Adipocyte (in vitro differentiated cells): ENCODE data around the gene E4F1.
A peak's percentile ranks its signal among the peaks of the same experiment; 100 is the strongest.

ENCODE experiments used
- DNase-seq: peaks from one replicate; pipeline ENCODE4 v3.0.0-alpha.2; 2015; ENCODE audit warnings: low read depth
- H3K27me3 ChIP-seq: replicated peaks from 2 replicates; pipeline ENCODE4 v1.7.0; 2013; ENCODE audit warnings: mild to moderate bottlenecking, low read length, moderate library complexity; ENCODE audit not compliant: control insufficient read depth, insufficient read depth
- H3K36me3 ChIP-seq: 2 replicates; pipeline ENCODE4 v1.7.0; 2013; ENCODE audit warnings: low read length, mild to moderate bottlenecking, moderate library complexity; ENCODE audit not compliant: control insufficient read depth, insufficient read depth, severe bottlenecking
- H3K4me1 ChIP-seq: 2 replicates; pipeline ENCODE4 v1.7.0; 2013; ENCODE audit warnings: mild to moderate bottlenecking, low read length, moderate library complexity; ENCODE audit not compliant: control insufficient read depth, insufficient read depth
- H3K4me3 ChIP-seq: 2 replicates; pipeline ENCODE4 v1.7.0; 2013; ENCODE audit warnings: mild to moderate bottlenecking, low read length, moderate library complexity
- H3K9ac ChIP-seq: 2 replicates; pipeline ENCODE4 v1.7.0; 2013; ENCODE audit warnings: mild to moderate bottlenecking, low read length, moderate library complexity
- H3K9me3 ChIP-seq: 2 replicates; pipeline ENCODE4 v1.7.0; 2013; ENCODE audit warnings: mild to moderate bottlenecking, low read length, moderate library complexity; ENCODE audit not compliant: control insufficient read depth

The E4F1 gene

DNA sequence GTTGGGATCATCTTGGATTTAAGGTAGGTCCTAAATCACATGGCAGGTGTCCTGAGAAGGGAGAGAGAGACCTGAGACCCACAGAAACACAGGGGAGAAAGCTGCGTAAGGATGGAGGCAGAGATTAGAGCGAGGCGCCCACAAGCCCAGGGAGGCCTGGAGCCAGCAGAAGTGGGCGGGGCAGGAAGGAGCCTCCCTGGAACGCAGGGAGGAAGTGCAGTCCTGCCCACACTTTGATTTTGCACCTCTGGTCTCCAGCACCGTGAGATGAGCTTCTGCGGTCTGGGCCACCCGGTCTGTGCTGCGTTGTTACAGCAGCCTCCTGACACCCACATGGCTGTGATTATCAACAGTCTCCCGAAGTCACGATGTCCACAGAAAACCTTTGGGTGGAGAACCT lies 19.2 kb downstream of the E4F1 start:
- no peak for DNase-seq
- Histone ChIP-seq H3K9ac (no peak overlapping the region), H3K4me1 (peaks cover 15% of the 10 kb centered on the region), H3K9me3 (no peaks in the 10 kb centered on the region), H3K27me3 (no peaks in the 10 kb centered on the region), H3K4me3 (no peak overlapping the region), H3K36me3 (peaks cover 52% of the 10 kb centered on the region)

DNA sequence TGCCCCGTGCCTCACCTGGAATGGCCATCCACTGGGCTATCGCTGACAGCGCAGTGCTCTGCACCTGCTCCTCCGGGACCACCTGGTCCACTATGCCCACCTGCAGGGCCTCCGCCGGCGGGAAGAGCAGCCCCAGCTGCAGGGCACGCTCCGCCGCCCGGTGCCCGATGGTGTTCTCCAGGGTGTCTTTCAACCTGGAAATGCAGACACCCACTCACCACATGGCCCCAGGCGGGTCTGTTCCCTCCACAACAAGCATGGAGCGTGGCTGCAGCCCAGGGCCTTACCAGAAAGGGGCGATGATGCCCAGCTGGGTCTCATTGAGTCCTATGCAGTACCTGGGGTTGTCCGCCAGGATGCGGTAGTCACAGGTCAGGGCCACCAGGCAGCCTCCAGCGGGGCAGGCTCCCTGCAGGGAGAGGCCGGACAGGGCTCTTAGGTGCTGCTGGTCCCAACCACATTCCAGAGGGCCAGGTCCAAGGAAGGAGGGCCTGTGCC lies 19.7 kb downstream of the E4F1 start:
- DNase-seq = no peak
- H3K9me3 ChIP-seq = no peaks in the 10 kb centered on the region
- no peaks in the 10 kb centered on the region for H3K27me3 ChIP-seq
- no peak overlapping the region for H3K9ac ChIP-seq
- peaks cover 15% of the 10 kb centered on the region for H3K4me1 ChIP-seq
- no peak overlapping the region for H3K4me3 ChIP-seq
- H3K36me3 ChIP-seq = peaks cover 52% of the 10 kb centered on the region

GRCh38 chr16:2243781-2244180 lies 20.4 kb downstream of the E4F1 start:
- Histone ChIP-seq H3K4me3 (no peak overlapping the region), H3K27me3 (no peaks in the 10 kb centered on the region), H3K4me1 (peaks cover 8% of the 10 kb centered on the region), H3K9me3 (no peaks in the 10 kb centered on the region), H3K36me3 (peaks cover 52% of the 10 kb centered on the region), H3K9ac (no peak overlapping the region)
- DNase-seq = no peak

- Histone ChIP-seq H3K9me3 (no peaks in the 10 kb centered on the region), H3K27me3 (no peaks in the 10 kb centered on the region), H3K4me3 (no peak overlapping the region), H3K36me3 (peaks cover 52% of the 10 kb centered on the region), H3K4me1 (peaks cover 4% of the 10 kb centered on the region), H3K9ac (no peak overlapping the region)
- no peak for DNase-seq
These were observed 20.9 kb downstream of the E4F1 start for GRCh38 chr16:2244301-2244700.

- no peak for DNase-seq
- H3K4me1 ChIP-seq = peaks cover under 1% of the 10 kb centered on the region
- H3K36me3 ChIP-seq = peaks cover 49% of the 10 kb centered on the region
- H3K9ac ChIP-seq = no peak overlapping the region
- no peak overlapping the region for H3K4me3 ChIP-seq
- no peaks in the 10 kb centered on the region for H3K27me3 ChIP-seq
- H3K9me3 ChIP-seq = no peaks in the 10 kb centered on the region
These were observed 21.8 kb downstream of the E4F1 start for GRCh38 chr16:2244926-2245795.

DNA sequence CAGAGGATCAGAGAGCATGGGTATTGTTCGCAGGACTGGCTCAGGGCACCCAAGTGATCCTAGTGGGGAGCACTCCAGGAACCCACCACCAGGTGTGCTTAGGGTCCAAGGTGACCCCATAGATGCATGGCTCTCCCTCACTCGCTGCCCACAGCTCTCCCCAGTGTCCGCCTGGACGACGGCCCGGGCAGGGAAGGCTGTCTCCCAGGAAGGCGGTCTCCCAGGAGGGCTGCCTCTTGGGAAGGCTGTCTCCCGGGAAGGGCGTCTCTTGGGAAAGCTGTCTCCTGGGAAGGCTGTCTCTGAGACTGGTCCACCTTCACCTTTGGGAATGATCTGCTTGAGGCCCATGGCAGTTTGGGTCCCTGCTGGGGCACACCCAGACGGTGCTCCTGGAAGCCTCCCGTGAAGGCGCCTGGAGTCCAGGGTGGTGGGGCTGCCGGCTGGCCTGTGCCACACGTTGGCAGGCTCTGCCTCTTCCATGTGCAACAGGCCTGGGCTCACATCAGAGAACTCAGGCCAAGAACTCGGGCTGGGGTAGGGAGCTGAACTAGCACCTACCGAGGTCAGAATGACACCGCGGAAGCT lies 23.0 kb downstream of the E4F1 start:
- no peak for DNase-seq
- Histone ChIP-seq H3K27me3 (no peaks in the 10 kb centered on the region), H3K9ac (no peak overlapping the region), H3K4me1 (peaks cover 3% of the 10 kb centered on the region), H3K4me3 (no peak overlapping the region), H3K9me3 (no peaks in the 10 kb centered on the region), H3K36me3 (peaks cover 49% of the 10 kb centered on the region)

DNA sequence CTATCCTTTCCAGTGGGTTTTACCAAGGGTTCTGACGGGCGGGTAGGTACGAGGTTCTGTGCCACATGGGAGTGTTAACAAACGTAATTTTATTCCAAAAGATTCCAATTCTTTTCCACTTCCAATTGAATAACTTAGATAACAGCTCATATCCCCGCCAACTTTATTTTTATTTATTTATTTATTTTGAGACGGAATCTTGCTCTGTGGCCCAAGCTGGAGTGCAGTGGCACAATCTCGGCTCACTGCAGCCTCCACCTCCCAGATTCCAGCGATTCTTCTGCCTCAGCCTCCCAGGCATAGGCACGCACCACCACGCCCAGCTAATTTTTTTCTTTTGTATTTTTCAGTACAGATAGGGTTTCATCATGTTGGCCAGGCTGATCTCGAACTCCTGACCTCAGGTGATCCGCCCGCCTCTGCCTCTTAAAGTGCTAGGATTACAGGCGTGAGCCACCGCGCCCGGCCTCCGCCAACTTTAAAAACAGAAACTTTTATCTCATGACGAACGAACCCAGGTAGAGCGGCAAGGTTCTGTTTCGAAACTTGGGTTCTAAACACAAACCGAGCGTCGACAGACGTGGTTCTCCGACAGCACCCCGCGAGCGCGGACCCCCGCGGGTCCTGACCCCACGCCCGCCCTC lies 27.4 kb downstream of the E4F1 start:
- Histone ChIP-seq H3K4me1 (peaks cover 12% of the 10 kb centered on the region), H3K9me3 (no peaks in the 10 kb centered on the region), H3K36me3 (peaks cover 49% of the 10 kb centered on the region), H3K4me3 (peak overlapping the region; percentile 87), H3K27me3 (no peaks in the 10 kb centered on the region), H3K9ac (peak overlapping the region; percentile 88)
- DNase-seq = peak; percentile 53

DNA sequence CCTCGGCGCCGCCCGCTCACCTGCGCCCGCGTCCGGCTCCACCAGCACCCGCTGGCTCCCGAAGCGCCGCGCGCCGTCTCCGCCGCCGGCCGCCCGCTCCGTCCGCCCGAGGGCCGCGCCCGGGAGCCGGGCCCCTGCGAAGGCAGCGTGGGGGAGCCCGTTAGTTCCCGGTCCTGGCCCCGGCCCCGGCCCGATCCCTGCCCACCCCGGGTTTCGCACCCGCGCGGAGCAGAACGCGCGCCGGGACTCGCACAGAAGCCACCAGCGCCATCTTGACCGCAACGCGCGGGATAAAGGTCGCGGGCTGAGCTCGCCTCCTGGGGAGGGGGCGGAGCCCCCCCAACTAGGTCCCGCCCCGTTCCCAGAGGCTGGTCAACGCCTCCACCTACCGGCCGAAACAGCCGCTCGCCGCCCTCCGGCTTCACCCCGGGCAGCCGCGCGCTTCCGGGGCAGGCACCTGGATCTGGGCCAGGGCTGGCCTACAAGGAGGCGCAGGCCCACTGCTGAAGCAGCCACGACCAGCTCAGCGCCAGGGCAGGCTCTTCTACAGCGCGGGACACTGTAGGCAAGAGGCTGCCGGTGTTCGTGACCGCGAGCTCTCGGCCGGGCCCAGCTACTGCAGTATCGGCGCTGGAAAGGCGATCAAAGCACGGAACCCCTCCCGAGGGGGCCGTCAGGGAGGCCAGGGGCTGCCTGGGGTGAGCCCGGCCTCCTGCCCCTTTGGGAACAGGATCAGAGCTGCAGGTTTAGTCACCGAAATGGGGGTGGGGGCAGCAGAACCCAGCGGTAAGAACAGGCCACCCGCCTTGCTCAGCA lies 28.1 kb downstream of the E4F1 start, which contains the start of gene ECI1:
Gene ECI1, minus strand, starts transcription at position 292 of the 816 bp plus-strand sequence. Its CDS starts 21 bp downstream, at position 271.
- Histone ChIP-seq H3K4me3 (peak within 1 kb of the TSS; percentile 87), H3K36me3 (peaks cover 49% of the 10 kb centered on the region), H3K9ac (peak within 1 kb of the TSS; percentile 88), H3K27me3 (no peaks in the 10 kb centered on the region), H3K9me3 (no peaks in the 10 kb centered on the region), H3K4me1 (peaks cover 12% of the 10 kb centered on the region)
- DNase-seq = peak; percentile 98

GRCh38 chr16:2252806-2253148 lies 29.4 kb downstream of the E4F1 start:
- no peak for DNase-seq
- peaks cover 58% of the 10 kb centered on the region for H3K36me3 ChIP-seq

GRCh38 chr16:2253293-2253692 lies 29.9 kb downstream of the E4F1 start:
- Histone ChIP-seq H3K27me3 (no peaks in the 10 kb centered on the region), H3K36me3 (peaks cover 63% of the 10 kb centered on the region), H3K9me3 (no peaks in the 10 kb centered on the region), H3K4me1 (peaks cover 12% of the 10 kb centered on the region), H3K4me3 (no peak overlapping the region), H3K9ac (no peak overlapping the region)
- no peak for DNase-seq

More at GRCh38 chr16:2252806-2253148, 29.4 kb downstream of the E4F1 start:
- no peaks in the 10 kb centered on the region for H3K27me3 ChIP-seq
- no peak overlapping the region for H3K9ac ChIP-seq
- no peaks in the 10 kb centered on the region for H3K9me3 ChIP-seq
- peaks cover 12% of the 10 kb centered on the region for H3K4me1 ChIP-seq
- H3K4me3 ChIP-seq = no peak overlapping the region
